Cardiac muscle cell (in vitro differentiated cells and primary cell): ENCODE measurements around the gene SIRPB1. TPM values are rescaled to one million over a fixed set of nuclear protein-coding genes. Genes with fewer than 3 reads are reported as not detected.
"Not testable (repeated sequence)": the region's sequence is repeated elsewhere in the genome, so short reads cannot be mapped to it uniquely, and the experiment has no call there.

Source experiments
- DNase-seq, 2 donors: peaks; one replicate each; pipeline versions ENCODE4 v3.0.0 to v3.0.0-alpha.2; 2010 to 2017; ENCODE audit warnings: low read depth in 1 of 2, low spot score in 1 of 2
- H3K27ac ChIP-seq: fragments of 200-600 bp; sonication (generic); 2 replicates; pipeline ENCODE4 v1.5.1; 2016
- H3K27me3 ChIP-seq: fragments of 200-600 bp; sonication (generic); 2 replicates; pipeline ENCODE4 v1.6.0; 2016; ENCODE audit warnings: control low read depth
- H3K36me3 ChIP-seq: fragments of 200-600 bp; sonication (generic); 2 replicates; pipeline ENCODE4 v1.5.1; 2016; ENCODE audit warnings: control low read depth
- H3K4me1 ChIP-seq: fragments of 200-600 bp; sonication (generic); 2 replicates; pipeline ENCODE4 v1.8.1; 2017; ENCODE audit warnings: low read depth, mild to moderate bottlenecking, mixed run types
- H3K4me3 ChIP-seq: fragments of 200-600 bp; sonication (generic); 2 replicates; pipeline ENCODE4 v1.5.1; 2016; ENCODE audit warnings: mild to moderate bottlenecking
- H3K9me3 ChIP-seq: fragments of 200-600 bp; sonication (generic); 2 replicates; pipeline ENCODE4 v1.5.1; 2017; ENCODE audit warnings: low read depth, mild to moderate bottlenecking, control low read depth
- polyA plus RNA-seq: library from polyadenylated mRNA; unstranded; fragments of >200 nt; fragmentation: Nextera tagmentation; extraction: Ambion mirVana; gene quantifications from 2 replicates; pipeline ENCODE4 v1.2.1, GENCODE V29; 2016
- total RNA-seq: library from RNA; depleted of rRNA; stranded (reverse); fragments of >200 nt; gene quantifications from 2 replicates; pipeline ENCODE4 v1.2.3, GENCODE V29; 2016
- TF ChIP-seq, protein P1 (sequence below): IDR thresholded peaks from 2 replicates; pipeline ENCODE4 v1.5.1; 2012; ENCODE audit warnings: low read depth, mild to moderate bottlenecking, low read length

The SIRPB1 gene
- total and polyA plus RNA-seq, 2 experiments from 2014 or later, result not detected

DNA sequence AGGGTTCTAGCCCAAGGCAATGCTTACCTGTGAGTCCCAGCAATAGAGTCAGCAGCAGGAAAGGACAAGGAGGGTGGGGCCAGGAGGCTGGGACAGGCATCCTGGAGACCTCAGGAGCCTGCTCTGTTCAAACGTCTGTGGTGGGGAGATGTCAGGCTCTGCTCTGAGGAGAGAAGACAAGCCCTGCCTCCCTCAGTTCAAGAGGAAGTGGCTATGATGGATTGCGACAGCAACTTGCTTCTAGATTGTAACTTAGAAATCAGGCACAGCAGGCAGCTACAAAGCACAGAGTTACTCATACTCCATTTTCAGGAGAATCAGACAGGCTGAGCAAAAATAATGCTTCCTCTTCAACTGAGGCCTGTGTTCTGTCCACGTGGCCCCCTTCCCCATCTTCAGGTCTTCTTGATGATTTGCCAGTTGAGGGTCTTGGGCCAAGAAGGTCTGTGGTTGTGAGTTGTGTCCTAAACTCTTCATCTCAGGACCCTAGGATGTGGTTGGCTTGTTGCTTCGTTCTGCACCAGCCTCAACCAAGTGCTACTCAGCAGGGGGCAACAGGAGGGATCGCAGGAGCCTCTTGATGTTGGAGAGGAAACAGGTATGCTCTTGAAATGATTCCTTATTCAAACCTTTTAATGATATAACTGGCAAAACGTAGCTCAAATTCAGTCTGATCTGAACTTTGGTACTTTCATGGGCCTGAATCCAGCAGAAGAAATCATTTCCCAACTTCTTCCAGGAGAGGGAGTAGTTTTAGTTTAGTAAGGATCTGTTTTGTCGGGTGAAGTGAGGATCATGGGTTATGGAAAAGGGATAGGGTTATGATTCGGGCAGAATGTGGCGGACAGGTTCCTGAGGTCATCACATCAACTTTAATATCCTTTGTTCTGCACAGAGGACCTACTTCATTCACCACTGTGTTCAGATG is 31.0 kb downstream of the SIRPB1 start:
- Histone ChIP-seq H3K4me3 (no peak overlapping the region), H3K9me3 (no peaks in the 10 kb centered on the region), H3K4me1 (no peaks in the 10 kb centered on the region), H3K36me3 (no peaks in the 10 kb centered on the region), H3K27ac (no peak overlapping the region), H3K27me3 (no peaks in the 10 kb centered on the region)
- TF ChIP-seq, protein P1, sequence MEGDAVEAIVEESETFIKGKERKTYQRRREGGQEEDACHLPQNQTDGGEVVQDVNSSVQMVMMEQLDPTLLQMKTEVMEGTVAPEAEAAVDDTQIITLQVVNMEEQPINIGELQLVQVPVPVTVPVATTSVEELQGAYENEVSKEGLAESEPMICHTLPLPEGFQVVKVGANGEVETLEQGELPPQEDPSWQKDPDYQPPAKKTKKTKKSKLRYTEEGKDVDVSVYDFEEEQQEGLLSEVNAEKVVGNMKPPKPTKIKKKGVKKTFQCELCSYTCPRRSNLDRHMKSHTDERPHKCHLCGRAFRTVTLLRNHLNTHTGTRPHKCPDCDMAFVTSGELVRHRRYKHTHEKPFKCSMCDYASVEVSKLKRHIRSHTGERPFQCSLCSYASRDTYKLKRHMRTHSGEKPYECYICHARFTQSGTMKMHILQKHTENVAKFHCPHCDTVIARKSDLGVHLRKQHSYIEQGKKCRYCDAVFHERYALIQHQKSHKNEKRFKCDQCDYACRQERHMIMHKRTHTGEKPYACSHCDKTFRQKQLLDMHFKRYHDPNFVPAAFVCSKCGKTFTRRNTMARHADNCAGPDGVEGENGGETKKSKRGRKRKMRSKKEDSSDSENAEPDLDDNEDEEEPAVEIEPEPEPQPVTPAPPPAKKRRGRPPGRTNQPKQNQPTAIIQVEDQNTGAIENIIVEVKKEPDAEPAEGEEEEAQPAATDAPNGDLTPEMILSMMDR, result no peak
- DNase-seq, result no peak

DNA sequence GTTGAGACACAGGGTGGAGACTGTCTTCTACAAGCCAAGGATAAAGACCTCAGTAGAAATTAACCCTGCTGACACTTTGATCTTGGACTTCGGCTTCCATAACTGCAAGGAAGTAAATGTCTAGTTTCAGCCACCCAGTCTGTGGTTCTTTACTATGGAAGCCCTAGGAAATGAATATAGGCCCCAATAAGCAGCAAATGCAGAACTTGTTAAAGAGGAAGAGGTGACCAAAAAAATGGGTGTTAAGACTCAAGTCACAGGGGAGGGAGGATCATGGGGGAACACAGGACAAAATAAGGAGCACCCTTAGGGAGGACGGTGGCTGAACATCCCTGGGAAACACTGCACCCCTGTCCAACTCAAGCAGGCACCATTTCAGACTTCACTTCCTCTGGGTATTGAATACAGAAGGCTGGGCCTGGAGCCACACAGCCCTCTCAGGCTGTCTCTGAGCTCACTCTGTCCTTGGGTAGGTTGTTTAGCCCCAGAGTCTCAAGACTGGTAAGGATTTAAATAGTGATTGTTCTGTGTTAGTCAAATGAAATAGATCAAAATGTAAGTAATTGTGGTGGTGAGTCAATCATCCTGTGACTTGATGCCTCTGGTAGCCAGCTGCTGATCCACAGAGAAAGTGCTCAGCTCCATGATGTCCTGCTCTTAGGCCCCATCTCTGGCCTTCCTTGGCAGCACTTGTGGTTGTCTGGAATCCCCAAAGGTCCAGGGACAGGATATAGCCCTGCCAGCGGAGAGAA is 31.9 kb downstream of the SIRPB1 start:
- H3K4me3 ChIP-seq, result no peak overlapping the region
- no peaks in the 10 kb centered on the region for H3K4me1 ChIP-seq
- H3K36me3 ChIP-seq, result no peaks in the 10 kb centered on the region
- TF ChIP-seq, protein P1, result no peak
- H3K27me3 ChIP-seq, result no peaks in the 10 kb centered on the region
- DNase-seq, result no peak
- H3K9me3 ChIP-seq, result no peaks in the 10 kb centered on the region
- H3K27ac ChIP-seq, result no peak overlapping the region

DNA sequence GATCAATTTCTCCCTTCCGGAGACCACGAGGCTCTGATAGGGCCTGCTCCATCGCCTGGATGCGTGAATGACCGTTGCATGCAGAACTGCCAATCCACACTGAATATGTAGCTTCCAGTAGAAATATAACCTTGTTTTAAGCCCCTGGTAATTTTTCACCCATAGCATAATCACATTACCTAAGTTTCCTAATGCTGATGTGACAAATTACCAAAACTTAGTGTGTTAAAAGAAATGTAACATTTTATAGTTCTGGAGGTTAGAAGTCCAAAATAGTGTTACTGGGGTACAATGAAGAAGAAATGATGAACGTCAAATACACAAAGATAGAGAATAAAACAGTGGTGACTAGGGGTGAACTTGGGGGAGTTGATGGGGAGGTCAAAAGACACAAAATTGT is 40.3 kb downstream of the SIRPB1 start:
- H3K36me3 ChIP-seq, result no peaks in the 10 kb centered on the region
- H3K27me3 ChIP-seq, result no peaks in the 10 kb centered on the region
- DNase-seq, result no peak
- H3K9me3 ChIP-seq, result no peaks in the 10 kb centered on the region
- no peaks in the 10 kb centered on the region for H3K4me1 ChIP-seq
- no peak overlapping the region for H3K4me3 ChIP-seq
- H3K27ac ChIP-seq, result no peak overlapping the region
- TF ChIP-seq, protein P1, result no peak

- Histone ChIP-seq H3K4me3 (no peak overlapping the region), H3K4me1 (no peaks in the 10 kb centered on the region), H3K36me3 (no peaks in the 10 kb centered on the region), H3K9me3 (no peaks in the 10 kb centered on the region), H3K27ac (no peak overlapping the region), H3K27me3 (no peaks in the 10 kb centered on the region)
- TF ChIP-seq, protein P1, result no peak
- DNase-seq, result no peak
Measured at GRCh38 chr20:1577906-1578305, 41.9 kb downstream of the SIRPB1 start.

- not testable (repeated sequence) for H3K4me3 ChIP-seq, DNase-seq, H3K9me3 ChIP-seq, H3K27ac ChIP-seq, H3K36me3 ChIP-seq, H3K4me1 ChIP-seq, H3K27me3 ChIP-seq
Measured at GRCh38 chr20:1577313-1577712, 42.5 kb downstream of the SIRPB1 start.

- H3K4me3 ChIP-seq, result no peak overlapping the region
- DNase-seq, result no peak
- TF ChIP-seq, protein P1, result no peak
- H3K27me3 ChIP-seq, result no peaks in the 10 kb centered on the region
- H3K4me1 ChIP-seq, result no peaks in the 10 kb centered on the region
- H3K27ac ChIP-seq, result no peak overlapping the region
- no peaks in the 10 kb centered on the region for H3K9me3 ChIP-seq
- no peaks in the 10 kb centered on the region for H3K36me3 ChIP-seq
Measured at GRCh38 chr20:1576641-1577040, 43.2 kb downstream of the SIRPB1 start.

- not testable (repeated sequence) for H3K4me1 ChIP-seq, H3K4me3 ChIP-seq, DNase-seq, H3K27ac ChIP-seq, H3K27me3 ChIP-seq, H3K36me3 ChIP-seq, H3K9me3 ChIP-seq
Measured at GRCh38 chr20:1576003-1576402, 43.8 kb downstream of the SIRPB1 start.

- H3K9me3 ChIP-seq, H3K27me3 ChIP-seq, H3K4me1 ChIP-seq, H3K36me3 ChIP-seq, DNase-seq, H3K27ac ChIP-seq, H3K4me3 ChIP-seq: not testable (repeated sequence)
Measured at GRCh38 chr20:1571583-1571982, 48.2 kb downstream of the SIRPB1 start.
